Glutamatergic neuron (in vitro differentiated cells): ENCODE measurements around the gene TBC1D1. TPM values are rescaled to one million over a fixed set of nuclear protein-coding genes. Genes with fewer than 3 reads are reported as not detected.

Experiments
- DNase-seq: peaks from one replicate; pipeline ENCODE4 v3.0.0; 2022
- H3K27ac Mint-ChIP-seq: one replicate; pipeline ENCODE4 v1.8.0; 2020; ENCODE audit warnings: mild to moderate bottlenecking, mixed read lengths, inconsistent platforms; ENCODE audit not compliant: unreplicated experiment
- H3K27me3 Mint-ChIP-seq: one replicate; pipeline ENCODE4 v1.8.0; 2020; ENCODE audit warnings: mild to moderate bottlenecking, moderate library complexity, mixed read lengths, inconsistent platforms; ENCODE audit not compliant: unreplicated experiment
- H3K36me3 Mint-ChIP-seq: one replicate; pipeline ENCODE4 v1.8.0; 2020; ENCODE audit warnings: mild to moderate bottlenecking, mixed read lengths, inconsistent platforms; ENCODE audit not compliant: unreplicated experiment
- H3K4me1 Mint-ChIP-seq: one replicate; pipeline ENCODE4 v1.8.0; 2020; ENCODE audit warnings: mild to moderate bottlenecking, low read depth, mixed read lengths, inconsistent platforms; ENCODE audit not compliant: unreplicated experiment
- H3K4me3 Mint-ChIP-seq: one replicate; pipeline ENCODE4 v1.8.0; 2020; ENCODE audit warnings: mild to moderate bottlenecking, mixed read lengths, inconsistent platforms; ENCODE audit not compliant: unreplicated experiment
- H3K9me3 Mint-ChIP-seq: one replicate; pipeline ENCODE4 v1.8.0; 2020; ENCODE audit warnings: mild to moderate bottlenecking, moderate library complexity, mixed read lengths, inconsistent platforms; ENCODE audit not compliant: unreplicated experiment
- total RNA-seq: library from RNA; stranded (reverse); fragmentation: NEBNext Ultra II Directional; extraction: Animal tissue kit (Norgen Biotek cat#: 25700); gene quantifications from one replicate; pipeline ENCODE4 v1.2.1, GENCODE V29; 2021; ENCODE audit not compliant: unreplicated experiment
- TF ChIP-seq, protein P1 (sequence below): fragments of 200-600 bp; sonication (generic); IDR thresholded peaks from one replicate; pipeline ENCODE4 v1.5.0; 2021; ENCODE audit not compliant: partially characterized antibody, unreplicated experiment

Gene TBC1D1
- total RNA-seq, 1 donor from 2014 or later = 106 TPM

DNA sequence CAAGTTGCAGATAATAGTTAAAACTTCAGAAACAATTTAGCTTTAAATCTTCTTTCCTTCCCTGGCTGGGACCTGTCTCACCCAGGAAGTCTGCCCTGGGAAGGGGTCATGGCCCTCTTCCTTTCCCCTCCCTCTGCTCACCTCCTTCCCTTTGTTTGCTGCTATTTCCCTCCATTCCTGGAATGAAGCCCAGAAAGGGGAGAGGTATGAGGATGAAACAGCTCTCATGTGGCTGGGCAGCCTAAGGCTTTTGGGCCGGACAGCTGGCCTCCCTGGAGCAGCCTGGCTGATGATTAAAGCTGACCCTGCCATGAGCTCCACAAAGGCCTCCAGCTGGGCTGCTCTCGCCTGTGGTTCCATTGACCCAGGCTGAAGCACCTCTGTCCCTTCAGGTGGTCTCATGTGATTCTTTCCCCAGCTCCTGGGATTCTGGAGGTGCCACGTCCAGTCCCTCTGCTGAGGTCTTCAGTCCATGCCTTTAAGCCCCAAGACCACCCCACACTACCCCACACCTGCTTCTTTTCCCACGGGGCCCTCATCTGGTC is 271.4 kb downstream of the TBC1D1 start:
- no peak for DNase-seq
- Mint-ChIP-seq H3K36me3 (peaks cover 11% of the 10 kb centered on the region), H3K4me3 (no peak overlapping the region), H3K27me3 (peaks cover 5% of the 10 kb centered on the region), H3K9me3 (peaks cover 2% of the 10 kb centered on the region), H3K27ac (no peak overlapping the region), H3K4me1 (peaks cover 3% of the 10 kb centered on the region)
- TF ChIP-seq, protein P1, sequence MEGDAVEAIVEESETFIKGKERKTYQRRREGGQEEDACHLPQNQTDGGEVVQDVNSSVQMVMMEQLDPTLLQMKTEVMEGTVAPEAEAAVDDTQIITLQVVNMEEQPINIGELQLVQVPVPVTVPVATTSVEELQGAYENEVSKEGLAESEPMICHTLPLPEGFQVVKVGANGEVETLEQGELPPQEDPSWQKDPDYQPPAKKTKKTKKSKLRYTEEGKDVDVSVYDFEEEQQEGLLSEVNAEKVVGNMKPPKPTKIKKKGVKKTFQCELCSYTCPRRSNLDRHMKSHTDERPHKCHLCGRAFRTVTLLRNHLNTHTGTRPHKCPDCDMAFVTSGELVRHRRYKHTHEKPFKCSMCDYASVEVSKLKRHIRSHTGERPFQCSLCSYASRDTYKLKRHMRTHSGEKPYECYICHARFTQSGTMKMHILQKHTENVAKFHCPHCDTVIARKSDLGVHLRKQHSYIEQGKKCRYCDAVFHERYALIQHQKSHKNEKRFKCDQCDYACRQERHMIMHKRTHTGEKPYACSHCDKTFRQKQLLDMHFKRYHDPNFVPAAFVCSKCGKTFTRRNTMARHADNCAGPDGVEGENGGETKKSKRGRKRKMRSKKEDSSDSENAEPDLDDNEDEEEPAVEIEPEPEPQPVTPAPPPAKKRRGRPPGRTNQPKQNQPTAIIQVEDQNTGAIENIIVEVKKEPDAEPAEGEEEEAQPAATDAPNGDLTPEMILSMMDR = no peak

DNA sequence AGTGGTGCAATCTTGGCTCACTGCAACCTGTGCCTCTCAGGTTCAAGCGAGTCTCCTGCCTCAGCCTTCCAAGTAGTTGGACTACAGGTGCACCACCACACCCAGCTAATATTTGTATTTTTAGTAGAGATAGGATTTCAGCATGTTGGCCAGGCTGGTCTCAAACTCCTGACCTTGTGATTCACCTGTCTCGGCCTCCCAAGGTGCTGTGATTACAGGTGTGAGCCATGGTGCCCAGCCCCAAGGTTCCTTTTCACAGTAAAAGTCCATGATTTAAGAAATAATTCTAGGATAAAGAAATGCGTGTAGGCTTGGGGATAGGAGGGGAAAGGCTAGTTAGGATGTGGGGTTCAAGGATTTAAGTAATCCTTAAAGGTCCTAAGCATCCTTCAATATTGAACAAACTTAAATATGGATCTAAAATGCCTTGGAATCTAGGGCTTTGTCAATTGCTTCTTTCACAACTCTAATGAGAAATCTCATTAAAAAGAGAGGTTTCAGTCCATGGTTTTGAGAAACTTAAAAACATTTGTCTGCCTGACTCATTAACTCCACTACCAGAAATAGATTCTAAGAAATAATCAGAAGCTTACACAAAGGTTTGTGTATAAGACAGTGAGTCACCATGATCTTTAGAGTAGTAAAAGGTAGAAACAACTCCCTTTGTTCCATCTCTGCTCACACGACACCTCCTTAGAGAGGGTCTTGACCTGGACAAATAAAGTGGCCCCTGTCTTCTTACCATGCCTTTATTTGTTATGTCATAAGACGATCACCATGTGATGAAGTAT is 272.5 kb downstream of the TBC1D1 start:
- H3K27me3 Mint-ChIP-seq = peaks cover 5% of the 10 kb centered on the region
- TF ChIP-seq, protein P1 = no peak
- H3K4me1 Mint-ChIP-seq = peaks cover 3% of the 10 kb centered on the region
- no peak overlapping the region for H3K4me3 Mint-ChIP-seq
- DNase-seq = no peak
- H3K27ac Mint-ChIP-seq = no peak overlapping the region
- H3K36me3 Mint-ChIP-seq = peaks cover 11% of the 10 kb centered on the region
- peaks cover 2% of the 10 kb centered on the region for H3K9me3 Mint-ChIP-seq

DNA sequence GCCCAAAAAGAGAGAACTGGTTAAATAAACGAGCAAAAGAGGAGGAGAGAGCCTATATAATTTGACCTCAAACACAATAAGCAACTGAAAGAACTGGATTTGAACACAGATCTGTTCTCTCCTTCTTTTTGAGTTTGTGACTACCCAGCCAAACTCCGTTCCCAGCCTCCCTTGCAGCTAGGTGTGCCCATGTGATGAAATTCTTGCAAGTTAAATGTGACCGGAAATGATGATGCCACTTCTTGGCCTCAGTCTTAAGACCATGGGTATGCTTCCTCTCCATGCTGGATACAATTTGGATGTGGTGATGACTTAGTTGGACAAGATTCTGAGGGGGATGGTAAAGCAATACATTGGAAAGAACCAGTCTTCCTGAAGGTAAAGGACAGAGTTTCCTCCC is 273.5 kb downstream of the TBC1D1 start:
- Mint-ChIP-seq H3K36me3 (peaks cover 11% of the 10 kb centered on the region), H3K4me3 (no peak overlapping the region), H3K27ac (no peak overlapping the region), H3K9me3 (peaks cover 2% of the 10 kb centered on the region), H3K27me3 (peaks cover 5% of the 10 kb centered on the region), H3K4me1 (peaks cover 3% of the 10 kb centered on the region)
- DNase-seq = no peak
- TF ChIP-seq, protein P1 = no peak

DNA sequence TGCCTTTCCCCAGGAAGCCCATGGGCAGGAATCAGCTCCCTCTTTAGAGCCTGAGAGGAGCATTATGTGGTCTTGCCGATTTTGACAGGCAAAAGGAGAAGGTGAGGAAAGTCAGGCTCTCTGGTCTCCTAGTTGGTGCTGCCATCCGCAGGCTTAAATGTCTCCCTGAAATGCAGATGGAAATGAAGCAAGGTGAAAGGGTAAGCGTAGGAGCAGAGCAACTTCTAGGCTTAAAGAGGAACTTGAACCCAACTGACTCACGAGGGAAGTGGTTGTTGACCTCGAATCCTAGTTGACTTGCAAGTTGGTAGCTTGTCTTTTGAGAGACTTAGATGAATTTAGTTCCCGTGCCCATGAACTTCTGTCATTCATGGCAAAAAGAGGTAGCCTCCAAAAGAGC is 275.2 kb downstream of the TBC1D1 start:
- H3K4me3 Mint-ChIP-seq = no peak overlapping the region
- H3K27ac Mint-ChIP-seq = no peak overlapping the region
- peaks cover under 1% of the 10 kb centered on the region for H3K4me1 Mint-ChIP-seq
- TF ChIP-seq, protein P1 = no peak
- H3K27me3 Mint-ChIP-seq = peaks cover 5% of the 10 kb centered on the region
- H3K9me3 Mint-ChIP-seq = no peaks in the 10 kb centered on the region
- no peak for DNase-seq
- peaks cover 11% of the 10 kb centered on the region for H3K36me3 Mint-ChIP-seq

DNA sequence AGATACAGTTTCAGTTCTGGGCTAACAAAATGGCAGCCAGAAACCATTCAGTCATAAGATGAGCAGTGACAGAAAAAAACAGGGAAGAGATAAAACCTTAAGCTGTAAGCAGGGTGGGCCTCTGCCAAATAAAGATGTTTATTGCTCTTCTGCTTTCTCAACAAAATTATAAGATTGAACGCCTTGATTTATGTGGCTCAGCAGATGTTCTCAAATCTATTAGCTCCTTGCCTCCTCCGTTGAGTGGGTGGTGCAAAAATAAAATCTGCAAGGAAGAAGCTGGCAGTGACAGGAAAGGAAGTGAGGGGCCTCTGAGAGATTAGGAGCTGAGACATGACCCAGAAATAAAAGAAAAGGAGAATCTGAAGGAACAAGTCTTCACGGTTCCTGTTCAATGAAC is 275.9 kb downstream of the TBC1D1 start:
- no peak overlapping the region for H3K27ac Mint-ChIP-seq
- H3K36me3 Mint-ChIP-seq = peaks cover 11% of the 10 kb centered on the region
- H3K4me1 Mint-ChIP-seq = no peaks in the 10 kb centered on the region
- H3K4me3 Mint-ChIP-seq = no peak overlapping the region
- no peaks in the 10 kb centered on the region for H3K9me3 Mint-ChIP-seq
- TF ChIP-seq, protein P1 = no peak
- H3K27me3 Mint-ChIP-seq = peaks cover 5% of the 10 kb centered on the region
- DNase-seq = no peak
